Right lobe of liver (tissue), 6 donors: ENCODE data around the gene CXCR3. TPM values are rescaled to one million over a fixed set of nuclear protein-coding genes. Genes with fewer than 3 reads are reported as not detected.
A peak's percentile ranks its signal among the peaks of the same experiment; 100 is the strongest.

Experiments used
- ATAC-seq, 4 donors: fragments of 200-7000 bp; cut with Tn5 transposase; one replicate each; pipeline ENCODE4 v1.9.1; 2020; ENCODE audit warnings: mild to moderate bottlenecking in 4 of 4, moderate library complexity in 4 of 4
- DNase-seq, 3 donors: peaks; one replicate each; pipeline ENCODE4 v3.0.0-alpha.2; 2020
- H3K27ac ChIP-seq, 3 donors: fragments of 200-600 bp; one replicate each; pipeline ENCODE4 v1.8.0; 2022
- H3K27me3 ChIP-seq, 2 donors: fragments of 200-600 bp; one replicate each; pipeline ENCODE4 v1.8.0; 2022
- H3K36me3 ChIP-seq, 4 donors: fragments of 200-600 bp; sonication (generic) in 1 of 4; one replicate each; pipeline versions ENCODE4 v1.5.1 to v1.8.0; 2017 to 2022; ENCODE audit warnings: control low read depth in 1 of 4
- H3K4me1 ChIP-seq, 4 donors: fragments of 200-600 bp; sonication (generic) in 1 of 4; one replicate each; pipeline versions ENCODE4 v1.5.1 to v1.8.0; 2017 to 2022; ENCODE audit warnings: control low read depth in 1 of 4
- H3K4me3 ChIP-seq, 3 donors: fragments of 200-600 bp; one replicate each; pipeline ENCODE4 v1.8.0; 2022
- H3K9me3 ChIP-seq, 4 donors: fragments of 200-600 bp; sonication (generic) in 1 of 4; one replicate each; pipeline versions ENCODE4 v1.5.1 to v1.8.0; 2017 to 2022; ENCODE audit warnings: control low read depth in 1 of 4
- POLR2A ChIP-seq: fragments of 450-650 bp; IDR thresholded peaks from one replicate; pipeline ENCODE4 v1.6.1; 2017; ENCODE audit warnings: antibody characterized with exemption, mild to moderate bottlenecking
- WGBS: methylation state at CpG from one replicate; pipeline ENCODE4 v1.1.6; 2018; ENCODE audit warnings: low coverage, low lambda C conversion rate; ENCODE audit not compliant: insufficient coverage; ENCODE audit errors: missing lambda C conversion rate; 5-methylcytosine and 5-hydroxymethylcytosine counted together
- intact Hi-C, 2 donors: fragments of 100-400 bp; cut with DNase I; formaldehyde crosslinking; loops; one replicate each; pipeline versions ENCODE4 v1.11.2 to v1.14.1; 2022
- total RNA-seq, 6 experiments: library from RNA; depleted of rRNA in 2 of 6; stranded (reverse); fragments of >200 nt in 2 of 6; fragmentation: NEBNext Ultra II Directional in 3 of 6; extraction: Animal tissue kit (Norgen Biotek cat#: 25700) in 3 of 6; gene quantifications; one replicate each; pipeline versions ENCODE4 v1.1.0 to v1.2.4, GENCODE V29; 2016 to 2023
- TF ChIP-seq, protein P1 (sequence below), 4 donors: fragments of 200-600 bp in 3 of 4; fragments of 450-650 bp in 1 of 4; IDR thresholded peaks; one replicate each; pipeline versions ENCODE4 v1.5.1 to v1.8.0; 2016 to 2022; ENCODE audit warnings: antibody characterized with exemption in 4 of 4, mild to moderate bottlenecking in 2 of 4
- donor health status: DM: no; HTN: yes; CAD: no.
- donor health status: DM: no; HTN: no; CAD: no.
- donor health status: DM: no; HTN: no; CAD: no.
- donor health status: DM: no; HTN: yes; CAD: no.
- donor health status: DM: no; HTN: yes; CAD: no.

Gene CXCR3
- total RNA-seq, 6 experiments from 2014 or later: 0.13 TPM; not detected in 5

GRCh38 chrX:71586929-71587328 lies 31.4 kb downstream of the CXCR3 start:
- H3K27me3 ChIP-seq: no peaks in the 10 kb centered on the region
- intact Hi-C loops: no loop called here
- no peak overlapping the region for H3K4me3 ChIP-seq
- ATAC-seq: peak; percentile 17 to 66 (median 42)
- 81% methylated on average over 2 of the region's 2 CpGs for WGBS
- no peaks in the 10 kb centered on the region for H3K9me3 ChIP-seq
- no peak overlapping the region for H3K27ac ChIP-seq
- no peaks in the 10 kb centered on the region for H3K36me3 ChIP-seq
- no peaks in the 10 kb centered on the region for H3K4me1 ChIP-seq
- TF ChIP-seq POLR2A: no peak
- TF ChIP-seq, protein P1, sequence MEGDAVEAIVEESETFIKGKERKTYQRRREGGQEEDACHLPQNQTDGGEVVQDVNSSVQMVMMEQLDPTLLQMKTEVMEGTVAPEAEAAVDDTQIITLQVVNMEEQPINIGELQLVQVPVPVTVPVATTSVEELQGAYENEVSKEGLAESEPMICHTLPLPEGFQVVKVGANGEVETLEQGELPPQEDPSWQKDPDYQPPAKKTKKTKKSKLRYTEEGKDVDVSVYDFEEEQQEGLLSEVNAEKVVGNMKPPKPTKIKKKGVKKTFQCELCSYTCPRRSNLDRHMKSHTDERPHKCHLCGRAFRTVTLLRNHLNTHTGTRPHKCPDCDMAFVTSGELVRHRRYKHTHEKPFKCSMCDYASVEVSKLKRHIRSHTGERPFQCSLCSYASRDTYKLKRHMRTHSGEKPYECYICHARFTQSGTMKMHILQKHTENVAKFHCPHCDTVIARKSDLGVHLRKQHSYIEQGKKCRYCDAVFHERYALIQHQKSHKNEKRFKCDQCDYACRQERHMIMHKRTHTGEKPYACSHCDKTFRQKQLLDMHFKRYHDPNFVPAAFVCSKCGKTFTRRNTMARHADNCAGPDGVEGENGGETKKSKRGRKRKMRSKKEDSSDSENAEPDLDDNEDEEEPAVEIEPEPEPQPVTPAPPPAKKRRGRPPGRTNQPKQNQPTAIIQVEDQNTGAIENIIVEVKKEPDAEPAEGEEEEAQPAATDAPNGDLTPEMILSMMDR (IDR thresholded peaks at IDR 0.05): no peak
- DNase-seq: no peak

DNA sequence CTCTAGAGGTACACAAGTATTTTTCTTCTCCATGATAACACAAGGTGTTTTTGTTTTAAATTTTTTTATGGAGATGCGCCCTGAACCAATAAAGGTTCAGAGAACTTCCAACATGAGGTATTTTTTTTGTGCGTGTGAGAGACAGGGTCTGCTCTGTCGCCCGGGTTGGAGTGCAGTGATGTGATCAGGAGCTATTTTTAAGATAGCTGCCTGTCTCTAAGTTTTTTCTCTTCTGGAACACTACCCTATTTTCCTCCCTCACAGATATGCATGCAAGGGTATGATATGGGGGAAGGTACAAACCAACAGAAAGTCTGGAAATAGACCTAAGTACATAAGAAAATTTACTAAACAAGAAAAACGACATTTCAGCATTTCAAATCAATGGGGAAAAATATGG lies 37.1 kb downstream of the CXCR3 start:
- Histone ChIP-seq H3K4me3 (no peak overlapping the region), H3K4me1 (no peaks in the 10 kb centered on the region), H3K36me3 (peaks cover 0 to 3% (median 0%) of the 10 kb centered on the region in 4 donors), H3K27me3 (no peaks in the 10 kb centered on the region), H3K9me3 (no peaks in the 10 kb centered on the region), H3K27ac (no peak overlapping the region)
- 66% methylated on average over 5 of the region's 5 CpGs for WGBS
- ATAC-seq: no peak
- TF ChIP-seq, protein P1 (IDR thresholded peaks at IDR 0.05): no peak
- TF ChIP-seq POLR2A: no peak
- intact Hi-C loops: no loop called here
- DNase-seq: no peak

GRCh38 chrX:71579990-71580380 lies 38.3 kb downstream of the CXCR3 start:
- Histone ChIP-seq H3K27ac (no peak overlapping the region), H3K4me3 (no peak overlapping the region), H3K27me3 (no peaks in the 10 kb centered on the region), H3K9me3 (no peaks in the 10 kb centered on the region), H3K4me1 (no peaks in the 10 kb centered on the region), H3K36me3 (peaks cover 0 to 5% (median 1%) of the 10 kb centered on the region in 4 donors)
- WGBS: 75% methylated on average over 7 of the region's 7 CpGs
- DNase-seq: no peak
- ATAC-seq: no peak
- intact Hi-C loops: no loop called here
- TF ChIP-seq POLR2A: no peak
- TF ChIP-seq, protein P1 (IDR thresholded peaks at IDR 0.05): no peak

GRCh38 chrX:71579136-71579989 lies 38.9 kb downstream of the CXCR3 start:
- no peaks in the 10 kb centered on the region for H3K27me3 ChIP-seq
- H3K27ac ChIP-seq: no peak overlapping the region
- 89% methylated on average over 25 of the region's 26 CpGs for WGBS
- intact Hi-C loops: no loop called here
- DNase-seq (no peak), ATAC-seq (peak in 1 of 4 donors; percentile 26)
- no peaks in the 10 kb centered on the region for H3K9me3 ChIP-seq
- H3K4me1 ChIP-seq: no peaks in the 10 kb centered on the region
- TF ChIP-seq, protein P1 (IDR thresholded peaks at IDR 0.05): no peak
- no peak for TF ChIP-seq POLR2A
- peaks cover 0 to 6% (median 4%) of the 10 kb centered on the region in 4 donors for H3K36me3 ChIP-seq
- H3K4me3 ChIP-seq: no peak overlapping the region
